Mesothelial cell of epicardium (in vitro differentiated cells): ENCODE data around the gene CHMP1B. TPM values are rescaled to one million over a fixed set of nuclear protein-coding genes. Genes with fewer than 3 reads are reported as not detected.

Source experiments
- DNase-seq, 2 experiments: peaks; one replicate each; pipeline ENCODE4 v3.0.0; 2021; ENCODE audit warnings: low spot score in 2 of 2; ENCODE audit not compliant: unreplicated experiment in 2 of 2
- H3K27ac Mint-ChIP-seq: 2 replicates; pipeline ENCODE4 v1.8.0; 2021; ENCODE audit warnings: mixed read lengths
- H3K27me3 Mint-ChIP-seq: 2 replicates; pipeline ENCODE4 v1.8.0; 2021; ENCODE audit warnings: low read depth, mixed read lengths
- H3K36me3 Mint-ChIP-seq: 2 replicates; pipeline ENCODE4 v1.8.0; 2021; ENCODE audit warnings: mixed read lengths
- H3K4me1 Mint-ChIP-seq: 2 replicates; pipeline ENCODE4 v1.8.0; 2021; ENCODE audit warnings: mixed read lengths
- H3K4me3 Mint-ChIP-seq: 2 replicates; pipeline ENCODE4 v1.8.0; 2021; ENCODE audit warnings: mild to moderate bottlenecking, moderate library complexity, mixed read lengths
- H3K9me3 Mint-ChIP-seq: 2 replicates; pipeline ENCODE4 v1.8.0; 2021; ENCODE audit warnings: mixed read lengths
- CTCF ChIP-seq: fragments of 200-600 bp; sonication (generic); IDR thresholded peaks from one replicate; pipeline ENCODE4 v1.5.0; 2021; ENCODE audit warnings: antibody characterized with exemption; ENCODE audit not compliant: unreplicated experiment
- total RNA-seq: library from RNA; stranded (reverse); gene quantifications from 3 replicates; pipeline ENCODE4 v1.2.1, GENCODE V29; 2021

Gene CHMP1B
- total RNA-seq, 1 donor from 2014 or later: 43.7 TPM

- H3K36me3 Mint-ChIP-seq: no peaks in the 10 kb centered on the region
- H3K27ac Mint-ChIP-seq: no peak overlapping the region
- peaks cover 5% of the 10 kb centered on the region for H3K4me1 Mint-ChIP-seq
- H3K9me3 Mint-ChIP-seq: no peaks in the 10 kb centered on the region
- H3K27me3 Mint-ChIP-seq: no peaks in the 10 kb centered on the region
- DNase-seq: no peak
- no peak for TF ChIP-seq CTCF
- no peak overlapping the region for H3K4me3 Mint-ChIP-seq
These were observed 43.0 kb upstream of the CHMP1B start for GRCh38 chr18:11808001-11808855.

- no peak overlapping the region for H3K27ac Mint-ChIP-seq
- H3K27me3 Mint-ChIP-seq: no peaks in the 10 kb centered on the region
- TF ChIP-seq CTCF: no peak
- H3K9me3 Mint-ChIP-seq: no peaks in the 10 kb centered on the region
- no peak for DNase-seq
- no peak overlapping the region for H3K4me3 Mint-ChIP-seq
- no peaks in the 10 kb centered on the region for H3K36me3 Mint-ChIP-seq
- H3K4me1 Mint-ChIP-seq: peaks cover 5% of the 10 kb centered on the region
These were observed 41.3 kb upstream of the CHMP1B start for GRCh38 chr18:11809895-11810294.

- no peak for TF ChIP-seq CTCF
These were observed 40.8 kb upstream of the CHMP1B start for GRCh38 chr18:11810379-11810778.

GRCh38 chr18:11811009-11811408, 40.2 kb upstream of the CHMP1B start:
- H3K9me3 Mint-ChIP-seq: no peaks in the 10 kb centered on the region

More at GRCh38 chr18:11810379-11810778, 40.8 kb upstream of the CHMP1B start:
- Mint-ChIP-seq H3K4me1 (peaks cover 5% of the 10 kb centered on the region), H3K27me3 (no peaks in the 10 kb centered on the region), H3K9me3 (no peaks in the 10 kb centered on the region), H3K36me3 (no peaks in the 10 kb centered on the region), H3K27ac (no peak overlapping the region), H3K4me3 (no peak overlapping the region)
- no peak for DNase-seq

GRCh38 chr18:11817229-11817628, 34.0 kb upstream of the CHMP1B start:
- H3K4me3 Mint-ChIP-seq: no peak overlapping the region
- no peak overlapping the region for H3K27ac Mint-ChIP-seq
- no peak for TF ChIP-seq CTCF
- no peaks in the 10 kb centered on the region for H3K36me3 Mint-ChIP-seq
- H3K27me3 Mint-ChIP-seq: no peaks in the 10 kb centered on the region
- H3K9me3 Mint-ChIP-seq: peaks cover 5% of the 10 kb centered on the region
- no peak for DNase-seq
- no peaks in the 10 kb centered on the region for H3K4me1 Mint-ChIP-seq

More at GRCh38 chr18:11811009-11811408, 40.2 kb upstream of the CHMP1B start:
- H3K36me3 Mint-ChIP-seq: no peaks in the 10 kb centered on the region
- peaks cover 5% of the 10 kb centered on the region for H3K4me1 Mint-ChIP-seq
- no peak overlapping the region for H3K4me3 Mint-ChIP-seq
- H3K27ac Mint-ChIP-seq: no peak overlapping the region
- no peak for TF ChIP-seq CTCF
- no peaks in the 10 kb centered on the region for H3K27me3 Mint-ChIP-seq
- DNase-seq: no peak
